IMR-90 (cell line): Measurements from ENCODE around the gene ELFN2.

ENCODE experiments used
- BHLHE40 ChIP-seq: fragments of 150-350 bp; IDR thresholded peaks from 2 replicates; pipeline ENCODE4 v1.6.1; 2016; ENCODE audit warnings: mild to moderate bottlenecking, low read depth, low read length
- ELK1 ChIP-seq: fragments of 150-350 bp; IDR thresholded peaks from 2 replicates; pipeline ENCODE4 v1.6.1; 2016; ENCODE audit warnings: low read depth, mild to moderate bottlenecking, low read length, moderate library complexity, borderline replicate concordance
- FOS ChIP-seq: fragments of 150-350 bp; IDR thresholded peaks from 2 replicates; pipeline ENCODE4 v1.6.1; 2016; ENCODE audit warnings: low read depth, low read length
- MAFK ChIP-seq: IDR thresholded peaks from 2 replicates; pipeline ENCODE4 v1.6.1; 2012; ENCODE audit warnings: low read depth, low read length, improper control_type of control experiment
- MAZ ChIP-seq: IDR thresholded peaks from 2 replicates; pipeline ENCODE4 v1.6.1; 2012; ENCODE audit warnings: low read depth, mild to moderate bottlenecking, low read length, improper control_type of control experiment, moderate library complexity, borderline replicate concordance
- MXI1 ChIP-seq: IDR thresholded peaks from 2 replicates; pipeline ENCODE4 v1.6.1; 2012; ENCODE audit warnings: low read depth, mild to moderate bottlenecking, low read length, moderate library complexity, borderline replicate concordance
- NFE2L2 ChIP-seq: fragments of 150-350 bp; IDR thresholded peaks from 2 replicates; pipeline ENCODE4 v1.6.1; 2016; ENCODE audit warnings: low read depth, mild to moderate bottlenecking, low read length
- POLR2A ChIP-seq: IDR thresholded peaks from 2 replicates; pipeline ENCODE4 v1.6.1; 2012; ENCODE audit warnings: mild to moderate bottlenecking, low read depth, low read length
- RAD21 ChIP-seq: IDR thresholded peaks from 2 replicates; pipeline ENCODE4 v1.6.1; 2012; ENCODE audit warnings: low read length, improper control_type of control experiment
- RCOR1 ChIP-seq: IDR thresholded peaks from 2 replicates; pipeline ENCODE4 v1.6.1; 2012; ENCODE audit warnings: mild to moderate bottlenecking, low read length, improper control_type of control experiment; ENCODE audit not compliant: insufficient replicate concordance
- USF2 ChIP-seq: fragments of 150-350 bp; IDR thresholded peaks from 2 replicates; pipeline ENCODE4 v1.6.1; 2017; ENCODE audit warnings: mild to moderate bottlenecking, antibody characterized with exemption, low read length, low read depth
- TF ChIP-seq, protein P1 (sequence below): conservative IDR thresholded peaks from 2 replicates; pipeline ENCODE4 v1.5.1; 2012; ENCODE audit warnings: mild to moderate bottlenecking, low read depth, low read length, improper control_type of control experiment

- TF ChIP-seq, protein P1, sequence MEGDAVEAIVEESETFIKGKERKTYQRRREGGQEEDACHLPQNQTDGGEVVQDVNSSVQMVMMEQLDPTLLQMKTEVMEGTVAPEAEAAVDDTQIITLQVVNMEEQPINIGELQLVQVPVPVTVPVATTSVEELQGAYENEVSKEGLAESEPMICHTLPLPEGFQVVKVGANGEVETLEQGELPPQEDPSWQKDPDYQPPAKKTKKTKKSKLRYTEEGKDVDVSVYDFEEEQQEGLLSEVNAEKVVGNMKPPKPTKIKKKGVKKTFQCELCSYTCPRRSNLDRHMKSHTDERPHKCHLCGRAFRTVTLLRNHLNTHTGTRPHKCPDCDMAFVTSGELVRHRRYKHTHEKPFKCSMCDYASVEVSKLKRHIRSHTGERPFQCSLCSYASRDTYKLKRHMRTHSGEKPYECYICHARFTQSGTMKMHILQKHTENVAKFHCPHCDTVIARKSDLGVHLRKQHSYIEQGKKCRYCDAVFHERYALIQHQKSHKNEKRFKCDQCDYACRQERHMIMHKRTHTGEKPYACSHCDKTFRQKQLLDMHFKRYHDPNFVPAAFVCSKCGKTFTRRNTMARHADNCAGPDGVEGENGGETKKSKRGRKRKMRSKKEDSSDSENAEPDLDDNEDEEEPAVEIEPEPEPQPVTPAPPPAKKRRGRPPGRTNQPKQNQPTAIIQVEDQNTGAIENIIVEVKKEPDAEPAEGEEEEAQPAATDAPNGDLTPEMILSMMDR = no peak
- TF ChIP-seq MAZ (no peak), MXI1 (no peak), ELK1 (no peak), USF2 (no peak), POLR2A (no peak), RAD21 (no peak), MAFK (no peak), RCOR1 (no peak), BHLHE40 (no peak), FOS (no peak), NFE2L2 (no peak)
These were observed 102.3 kb downstream of the ELFN2 start for GRCh38 chr22:37325039-37325395.
